Nephron (organoid): ENCODE results near the gene EPB41.
"Not testable (repeated sequence)": the region's sequence is repeated elsewhere in the genome, so short reads cannot be mapped to it uniquely, and the experiment has no call there.

Source experiments
- H3K27ac Mint-ChIP-seq, 3 experiments: 2 replicates each; pipeline ENCODE4 v1.8.0; 2020; ENCODE audit warnings: mixed read lengths in 3 of 3, mild to moderate bottlenecking in 2 of 3, moderate library complexity in 1 of 3
- H3K27me3 Mint-ChIP-seq: 2 replicates; pipeline ENCODE4 v1.8.0; 2021; ENCODE audit warnings: low read depth, mild to moderate bottlenecking, moderate library complexity, mixed read lengths
- H3K36me3 Mint-ChIP-seq: 2 replicates; pipeline ENCODE4 v1.8.0; 2020; ENCODE audit warnings: low read depth, mixed read lengths
- H3K4me1 Mint-ChIP-seq: 2 replicates; pipeline ENCODE4 v1.8.0; 2020; ENCODE audit warnings: mixed read lengths
- H3K4me3 Mint-ChIP-seq, 3 experiments: 2 replicates each; pipeline ENCODE4 v1.8.0; 2020; ENCODE audit warnings: mild to moderate bottlenecking in 3 of 3, mixed read lengths in 3 of 3, moderate library complexity in 2 of 3
- H3K9me3 Mint-ChIP-seq: 2 replicates; pipeline ENCODE4 v1.8.0; 2020; ENCODE audit warnings: mixed read lengths
- CTCF ChIP-seq, 3 experiments: fragments of 200-600 bp; sonication (generic); IDR thresholded peaks; one replicate each; pipeline ENCODE4 v1.5.0; 2021; ENCODE audit warnings: antibody characterized with exemption in 3 of 3; ENCODE audit not compliant: unreplicated experiment in 3 of 3

Gene EPB41

GRCh38 chr1:29125237-29125641 lies 210.9 kb downstream of the EPB41 start:
- no peaks in the 10 kb centered on the region for H3K36me3 Mint-ChIP-seq
- peaks cover 10% of the 10 kb centered on the region for H3K4me1 Mint-ChIP-seq
- no peak for TF ChIP-seq CTCF (IDR thresholded peaks at IDR 0.05; ENCODE audit: unreplicated experiment in 3 of 3)
- H3K27me3 Mint-ChIP-seq: peaks cover 40% of the 10 kb centered on the region
- peak overlapping the region; percentile 95 to 98 (median 95) for H3K27ac Mint-ChIP-seq
- H3K9me3 Mint-ChIP-seq: no peaks in the 10 kb centered on the region
- peak overlapping the region; percentile 85 to 91 (median 89) for H3K4me3 Mint-ChIP-seq

GRCh38 chr1:29125788-29126187 lies 211.4 kb downstream of the EPB41 start:
- no peak for TF ChIP-seq CTCF (IDR thresholded peaks at IDR 0.05; ENCODE audit: unreplicated experiment in 3 of 3)
- no peaks in the 10 kb centered on the region for H3K9me3 Mint-ChIP-seq
- peak overlapping the region; percentile 85 to 91 (median 89) for H3K4me3 Mint-ChIP-seq
- H3K27ac Mint-ChIP-seq: peak overlapping the region; percentile 95 to 98 (median 95)
- peaks cover 8% of the 10 kb centered on the region for H3K4me1 Mint-ChIP-seq
- H3K36me3 Mint-ChIP-seq: no peaks in the 10 kb centered on the region
- H3K27me3 Mint-ChIP-seq: peaks cover 39% of the 10 kb centered on the region

- peak overlapping the region; percentile 95 to 98 (median 95) for H3K27ac Mint-ChIP-seq
Observed at GRCh38 chr1:29126198-29126597, 211.8 kb downstream of the EPB41 start.

DNA sequence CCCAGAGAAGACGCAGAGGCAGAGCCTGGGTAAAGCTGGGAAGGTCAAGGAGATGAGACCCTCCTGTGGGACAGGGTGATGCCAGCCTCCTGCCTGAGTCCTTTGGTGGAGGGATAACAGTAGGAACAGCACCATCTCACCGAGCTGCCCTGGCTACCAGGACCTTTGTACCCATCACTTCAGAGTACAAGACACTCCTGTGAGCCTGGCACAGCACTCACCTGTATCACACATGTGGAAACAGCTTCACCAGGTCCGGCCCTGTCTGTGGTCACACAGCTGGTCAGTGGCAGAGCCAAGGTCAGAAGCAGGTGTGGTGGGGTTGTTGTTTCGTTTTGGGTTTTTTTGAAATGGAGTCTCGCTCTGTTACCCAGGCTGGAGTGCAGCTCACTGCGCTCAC lies 214.4 kb downstream of the EPB41 start:
- H3K4me3 Mint-ChIP-seq: no peak overlapping the region
- H3K36me3 Mint-ChIP-seq: no peaks in the 10 kb centered on the region
- H3K27ac Mint-ChIP-seq: no peak overlapping the region
- TF ChIP-seq CTCF (IDR thresholded peaks at IDR 0.05; ENCODE audit: unreplicated experiment in 3 of 3): no peak
- H3K27me3 Mint-ChIP-seq: peaks cover 28% of the 10 kb centered on the region
- H3K9me3 Mint-ChIP-seq: no peaks in the 10 kb centered on the region
- peaks cover 12% of the 10 kb centered on the region for H3K4me1 Mint-ChIP-seq

More at GRCh38 chr1:29126198-29126597, 211.8 kb downstream of the EPB41 start:
- Mint-ChIP-seq H3K27me3 (peaks cover 36% of the 10 kb centered on the region), H3K4me3 (peak overlapping the region; percentile 85 to 91 (median 89)), H3K36me3 (no peaks in the 10 kb centered on the region), H3K9me3 (no peaks in the 10 kb centered on the region), H3K4me1 (peaks cover 8% of the 10 kb centered on the region)
- TF ChIP-seq CTCF (IDR thresholded peaks at IDR 0.05; ENCODE audit: unreplicated experiment in 3 of 3): no peak

GRCh38 chr1:29129916-29130315 lies 215.5 kb downstream of the EPB41 start:
- Mint-ChIP-seq H3K27ac (peak overlapping the region in 2 of 3 experiments; percentile 23 to 31), H3K4me3 (no peak overlapping the region), H3K36me3 (no peaks in the 10 kb centered on the region), H3K4me1 (peaks cover 12% of the 10 kb centered on the region), H3K9me3 (no peaks in the 10 kb centered on the region), H3K27me3 (peaks cover 24% of the 10 kb centered on the region)
- TF ChIP-seq CTCF (IDR thresholded peaks at IDR 0.05; ENCODE audit: unreplicated experiment in 3 of 3): no peak

- H3K4me3 Mint-ChIP-seq, H3K9me3 Mint-ChIP-seq, H3K27ac Mint-ChIP-seq, H3K36me3 Mint-ChIP-seq, H3K4me1 Mint-ChIP-seq: not testable (repeated sequence)
- H3K27me3 Mint-ChIP-seq: peaks cover 13% of the 10 kb centered on the region
Observed at GRCh38 chr1:29131056-29131455, 216.7 kb downstream of the EPB41 start.
